HCT116 (cell line): ENCODE results near the gene RTN1. TPM values are rescaled to one million over a fixed set of nuclear protein-coding genes. Genes with fewer than 3 reads are reported as not detected.

Experiments
- ATAC-seq: fragments of 200-7000 bp; cut with Tn5 transposase; 2 replicates; pipeline ENCODE4 v1.9.1; 2020; ENCODE audit warnings: mild to moderate bottlenecking, moderate library complexity
- BruUV-seq: library from RNA; stranded (reverse); fragments of 400-500 nt; replicated peaks from 2 replicates; lab custom pipeline; 2021; lab: Mats Ljungman, UMichigan
- CTCF ChIA-PET: fragments of 300-600 bp; sonication (Branson Sonifier 250); formaldehyde crosslinking; loops from one replicate; lab custom pipeline; 2021; ENCODE audit warnings: antibody characterized with exemption; lab: Charles Lee
- POLR2A ChIA-PET: fragments of 300-600, 350-600 bp; sonication (Branson Sonifier 250); formaldehyde crosslinking; loops from one replicate; lab custom pipeline; 2021; ENCODE audit warnings: antibody characterized with exemption; lab: Charles Lee
- RAD21 ChIA-PET, 2 experiments: fragments of 300-600 bp; sonication (Branson Sonifier 250); formaldehyde crosslinking; loops; one replicate each; lab custom pipeline; 2023; ENCODE audit warnings: low total read pairs in 2 of 2; ENCODE audit not compliant: uncharacterized antibody in 2 of 2, unreplicated experiment in 2 of 2, low non-redundant PET in 1 of 2; lab: Charles Lee
- DNase-seq: peaks from one replicate; pipeline ENCODE4 v3.0.0-alpha.2; 2010; ENCODE audit warnings: low read depth, low spot score
- H2AFZ ChIP-seq: fragments of 200-600 bp; shearing (Covaris generic), sonication (generic); 2 replicates; pipeline ENCODE4 v1.6.1; 2017; ENCODE audit warnings: low read depth, mixed run types, mixed read lengths, antibody characterized with exemption, low read length; ENCODE audit not compliant: poor library complexity, severe bottlenecking
- H3K27ac ChIP-seq: 2 replicates; pipeline ENCODE4 v1.5.1; 2012; ENCODE audit warnings: low read depth, low read length
- H3K27me3 ChIP-seq: fragments of 200-600 bp; sonication (generic); 2 replicates; pipeline ENCODE4 v1.6.1; 2016; ENCODE audit warnings: mixed run types, low read length, mixed read lengths; ENCODE audit not compliant: insufficient read depth
- H3K36me3 ChIP-seq, 2 experiments: fragments of 200-500 bp in 1 of 2; fragments of 200-600 bp in 1 of 2; sonication (Bioruptor generic) in 1 of 2; sonication (generic) in 1 of 2; 2 replicates each; pipeline versions ENCODE4 v1.5.1 to v1.6.1; 2014 to 2016; ENCODE audit warnings: low read length in 2 of 2, inconsistent platforms in 1 of 2, mixed read lengths in 1 of 2, mixed run types in 1 of 2; ENCODE audit not compliant: insufficient read depth in 2 of 2, control insufficient read depth in 1 of 2
- H3K4me1 ChIP-seq, 2 experiments: fragments of 200-600 bp in 1 of 2; sonication (generic) in 1 of 2; 2 replicates each; pipeline versions ENCODE4 v1.5.1 to v1.6.1; 2012 to 2017; ENCODE audit warnings: low read length in 2 of 2, inconsistent platforms in 1 of 2, mild to moderate bottlenecking in 1 of 2, mixed read lengths in 1 of 2, mixed run types in 1 of 2, moderate library complexity in 1 of 2; ENCODE audit not compliant: insufficient read depth in 2 of 2, control insufficient read depth in 1 of 2
- H3K4me2 ChIP-seq: fragments of 200-600 bp; sonication (generic); 2 replicates; pipeline ENCODE4 v1.6.1; 2017; ENCODE audit warnings: mixed run types, low read length, mixed read lengths
- H3K4me3 ChIP-seq, 2 experiments: fragments of 200-600 bp in 1 of 2; sonication (generic) in 1 of 2; replicated peaks in 1 of 2; 2 replicates each; pipeline ENCODE4 v1.5.1; 2011 to 2016; ENCODE audit warnings: low read length in 2 of 2, control low read depth in 1 of 2, low read depth in 1 of 2, mild to moderate bottlenecking in 1 of 2, mixed read lengths in 1 of 2, mixed run types in 1 of 2
- H3K79me2 ChIP-seq: fragments of 200-600 bp; sonication (generic); 2 replicates; pipeline ENCODE4 v1.6.1; 2017; ENCODE audit warnings: mild to moderate bottlenecking, mixed run types, low read length, moderate library complexity, mixed read lengths; ENCODE audit not compliant: insufficient read depth
- H3K9ac ChIP-seq: fragments of 200-600 bp; sonication (generic); 2 replicates; pipeline ENCODE4 v1.6.1; 2016; ENCODE audit warnings: low read length, mixed read lengths
- H3K9me2 ChIP-seq: fragments of 200-600 bp; sonication (generic), shearing (Covaris generic); 2 replicates; pipeline ENCODE4 v1.6.1; 2017; ENCODE audit warnings: mixed run types, mild to moderate bottlenecking, moderate library complexity; ENCODE audit not compliant: insufficient read depth
- H3K9me3 ChIP-seq, 2 experiments: fragments of 200-500 bp in 1 of 2; fragments of 200-600 bp in 1 of 2; sonication (Bioruptor generic) in 1 of 2; sonication (generic) in 1 of 2; 2 replicates each; pipeline ENCODE4 v1.6.1; 2014 to 2017; ENCODE audit warnings: low read length in 2 of 2, mixed read lengths in 2 of 2, inconsistent platforms in 1 of 2, low read depth in 1 of 2, mild to moderate bottlenecking in 1 of 2, mixed run types in 1 of 2, moderate library complexity in 1 of 2; ENCODE audit not compliant: control insufficient read depth in 1 of 2, insufficient read depth in 1 of 2
- H4K20me1 ChIP-seq: fragments of 200-600 bp; sonication (generic), shearing (Covaris generic); 2 replicates; pipeline ENCODE4 v1.6.1; 2017; ENCODE audit warnings: mixed run types, mild to moderate bottlenecking, moderate library complexity; ENCODE audit not compliant: insufficient read depth
- CBX3 ChIP-seq: IDR thresholded peaks from 2 replicates; pipeline ENCODE4 v1.6.1; 2012; ENCODE audit warnings: low read depth
- ELF1 ChIP-seq: IDR thresholded peaks from 2 replicates; pipeline ENCODE4 v1.6.1; 2012; ENCODE audit warnings: low read depth, borderline replicate concordance
- EZH2phosphoT487 ChIP-seq: fragments of 200-600 bp; IDR thresholded peaks from 2 replicates; pipeline ENCODE4 v1.6.1; 2018; ENCODE audit warnings: antibody characterized with exemption, borderline replicate concordance
- FOSL1 ChIP-seq: IDR thresholded peaks from 2 replicates; pipeline ENCODE4 v1.6.1; 2012; ENCODE audit warnings: low read depth
- JUND ChIP-seq: IDR thresholded peaks from 2 replicates; pipeline ENCODE4 v1.6.1; 2012
- RAD21 ChIP-seq: IDR thresholded peaks from 2 replicates; pipeline ENCODE4 v1.6.1; 2012; ENCODE audit warnings: low read depth, mild to moderate bottlenecking
- SP1 ChIP-seq: IDR thresholded peaks from 2 replicates; pipeline ENCODE4 v1.6.1; 2012; ENCODE audit warnings: low read depth
- TCF7L2 ChIP-seq: IDR thresholded peaks from 2 replicates; pipeline ENCODE4 v1.7.0; 2011; ENCODE audit warnings: borderline replicate concordance, inconsistent platforms; ENCODE audit not compliant: insufficient read depth, insufficient read length; ENCODE audit errors: extremely low read depth
- YY1 ChIP-seq: IDR thresholded peaks from 2 replicates; pipeline ENCODE4 v1.6.1; 2011; ENCODE audit warnings: low read length, low read depth, moderate library complexity, mild to moderate bottlenecking; ENCODE audit not compliant: insufficient replicate concordance; ENCODE audit errors: extremely low read depth
- ZFX ChIP-seq: fragments of 450-650 bp; IDR thresholded peaks from 2 replicates; pipeline ENCODE4 v1.6.1; 2017
- intact Hi-C: fragments of 100-400 bp; cut with micrococcal nuclease; formaldehyde crosslinking; loops from 2 replicates; pipeline ENCODE4 v1.10.0; 2022
- total RNA-seq: library from RNA; stranded (reverse); gene quantifications from one replicate; pipeline ENCODE4 v1.2.1, GENCODE V29; 2021; ENCODE audit not compliant: unreplicated experiment
- TF ChIP-seq, protein P1 (sequence below): IDR thresholded peaks from 2 replicates; pipeline ENCODE4 v1.6.1; 2012
- TF ChIP-seq, protein P2 (sequence below): IDR thresholded peaks from 2 replicates; pipeline ENCODE4 v1.6.1; 2012; ENCODE audit warnings: low read depth
- TF ChIP-seq, protein P3 (sequence below): IDR thresholded peaks from 2 replicates; pipeline ENCODE4 v1.6.1; 2012

RTN1 gene
- total RNA-seq, 1 experiment from 2014 or later = 0.57 TPM

DNA sequence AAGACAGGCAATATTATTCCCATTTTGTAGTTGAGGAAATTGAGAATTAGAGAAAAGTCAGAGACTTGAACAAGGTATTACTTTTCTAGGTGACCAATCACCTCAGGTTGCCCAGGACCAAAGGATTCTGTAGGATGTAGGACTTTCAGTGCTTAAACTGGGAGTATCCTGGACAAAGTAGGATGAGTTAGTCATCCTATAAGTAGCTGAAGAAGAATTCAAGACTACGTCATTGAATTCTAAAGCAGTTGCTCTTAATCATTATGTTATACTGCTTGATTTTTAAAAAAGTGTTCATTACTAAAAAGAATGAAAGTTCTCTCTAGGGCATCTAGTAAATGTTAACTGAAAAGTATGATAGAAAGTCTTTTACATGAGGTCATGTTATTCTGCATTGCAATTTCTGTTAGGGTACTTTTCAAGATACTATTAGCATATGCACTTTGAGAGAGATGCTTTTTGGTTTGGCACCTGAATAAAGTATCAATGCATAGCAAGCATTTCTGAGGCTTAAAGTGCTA, 101.7 kb downstream of the RTN1 start:
- H3K4me2 ChIP-seq = no peak overlapping the region
- CTCF ChIA-PET = no interaction called here
- RAD21 ChIA-PET = no interaction called here
- DNase-seq = no peak
- no peak overlapping the region for H2AFZ ChIP-seq
- no peaks in the 10 kb centered on the region for H4K20me1 ChIP-seq
- TF ChIP-seq RAD21 (no peak), JUND (no peak), TCF7L2 (no peak), ZFX (no peak), ELF1 (no peak), SP1 (no peak), FOSL1 (no peak), YY1 (no peak), EZH2phosphoT487 (no peak), CBX3 (no peak)
- TF ChIP-seq, protein P1, sequence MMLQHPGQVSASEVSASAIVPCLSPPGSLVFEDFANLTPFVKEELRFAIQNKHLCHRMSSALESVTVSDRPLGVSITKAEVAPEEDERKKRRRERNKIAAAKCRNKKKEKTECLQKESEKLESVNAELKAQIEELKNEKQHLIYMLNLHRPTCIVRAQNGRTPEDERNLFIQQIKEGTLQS = no peak
- TF ChIP-seq, protein P2, sequence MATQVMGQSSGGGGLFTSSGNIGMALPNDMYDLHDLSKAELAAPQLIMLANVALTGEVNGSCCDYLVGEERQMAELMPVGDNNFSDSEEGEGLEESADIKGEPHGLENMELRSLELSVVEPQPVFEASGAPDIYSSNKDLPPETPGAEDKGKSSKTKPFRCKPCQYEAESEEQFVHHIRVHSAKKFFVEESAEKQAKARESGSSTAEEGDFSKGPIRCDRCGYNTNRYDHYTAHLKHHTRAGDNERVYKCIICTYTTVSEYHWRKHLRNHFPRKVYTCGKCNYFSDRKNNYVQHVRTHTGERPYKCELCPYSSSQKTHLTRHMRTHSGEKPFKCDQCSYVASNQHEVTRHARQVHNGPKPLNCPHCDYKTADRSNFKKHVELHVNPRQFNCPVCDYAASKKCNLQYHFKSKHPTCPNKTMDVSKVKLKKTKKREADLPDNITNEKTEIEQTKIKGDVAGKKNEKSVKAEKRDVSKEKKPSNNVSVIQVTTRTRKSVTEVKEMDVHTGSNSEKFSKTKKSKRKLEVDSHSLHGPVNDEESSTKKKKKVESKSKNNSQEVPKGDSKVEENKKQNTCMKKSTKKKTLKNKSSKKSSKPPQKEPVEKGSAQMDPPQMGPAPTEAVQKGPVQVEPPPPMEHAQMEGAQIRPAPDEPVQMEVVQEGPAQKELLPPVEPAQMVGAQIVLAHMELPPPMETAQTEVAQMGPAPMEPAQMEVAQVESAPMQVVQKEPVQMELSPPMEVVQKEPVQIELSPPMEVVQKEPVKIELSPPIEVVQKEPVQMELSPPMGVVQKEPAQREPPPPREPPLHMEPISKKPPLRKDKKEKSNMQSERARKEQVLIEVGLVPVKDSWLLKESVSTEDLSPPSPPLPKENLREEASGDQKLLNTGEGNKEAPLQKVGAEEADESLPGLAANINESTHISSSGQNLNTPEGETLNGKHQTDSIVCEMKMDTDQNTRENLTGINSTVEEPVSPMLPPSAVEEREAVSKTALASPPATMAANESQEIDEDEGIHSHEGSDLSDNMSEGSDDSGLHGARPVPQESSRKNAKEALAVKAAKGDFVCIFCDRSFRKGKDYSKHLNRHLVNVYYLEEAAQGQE = no peak
- TF ChIP-seq, protein P3, sequence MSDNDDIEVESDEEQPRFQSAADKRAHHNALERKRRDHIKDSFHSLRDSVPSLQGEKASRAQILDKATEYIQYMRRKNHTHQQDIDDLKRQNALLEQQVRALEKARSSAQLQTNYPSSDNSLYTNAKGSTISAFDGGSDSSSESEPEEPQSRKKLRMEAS = no peak
- H3K27ac ChIP-seq = no peak overlapping the region
- BruUV-seq = no TSS peak
- no peaks in the 10 kb centered on the region for H3K79me2 ChIP-seq
- H3K36me3 ChIP-seq = no peaks in the 10 kb centered on the region
- intact Hi-C loops = no loop called here
- no peaks in the 10 kb centered on the region for H3K4me1 ChIP-seq
- no peaks in the 10 kb centered on the region for H3K9me2 ChIP-seq
- no peak overlapping the region for H3K4me3 ChIP-seq
- H3K27me3 ChIP-seq = peaks cover 4% of the 10 kb centered on the region; the same call in 1 of the 2 replicates
- no peaks in the 10 kb centered on the region for H3K9me3 ChIP-seq
- ATAC-seq = no peak
- POLR2A ChIA-PET = no interaction called here
- no peak overlapping the region for H3K9ac ChIP-seq
